Activated naive CD8-positive, alpha-beta T cell treated with anti-CD3 and anti-CD28 coated beads, Interleukin-2, amount 50 U/mL, for 24 hours (primary cell): ENCODE measurements around the gene SIK3.

ENCODE experiments used
- ATAC-seq: fragments of 150-1000 bp; cut with Tn5 transposase; one replicate; pipeline ENCODE4 v1.10.0; 2021
- DNase-seq: peaks from one replicate; pipeline ENCODE4 v3.0.0; 2021
- H3K27ac Mint-ChIP-seq: one replicate; pipeline ENCODE4 v1.8.0; 2021; ENCODE audit warnings: mild to moderate bottlenecking, mixed read lengths
- H3K27me3 Mint-ChIP-seq: one replicate; pipeline ENCODE4 v1.8.0; 2021; ENCODE audit warnings: mixed read lengths
- H3K36me3 Mint-ChIP-seq: one replicate; pipeline ENCODE4 v1.8.0; 2021; ENCODE audit warnings: low read depth, mixed read lengths
- H3K4me1 Mint-ChIP-seq: one replicate; pipeline ENCODE4 v1.8.0; 2021; ENCODE audit warnings: mixed read lengths
- H3K4me3 Mint-ChIP-seq: one replicate; pipeline ENCODE4 v1.8.0; 2021; ENCODE audit warnings: mild to moderate bottlenecking, moderate library complexity, mixed read lengths
- H3K9me3 Mint-ChIP-seq: one replicate; pipeline ENCODE4 v1.8.0; 2021; ENCODE audit warnings: mixed read lengths

The SIK3 gene

DNA sequence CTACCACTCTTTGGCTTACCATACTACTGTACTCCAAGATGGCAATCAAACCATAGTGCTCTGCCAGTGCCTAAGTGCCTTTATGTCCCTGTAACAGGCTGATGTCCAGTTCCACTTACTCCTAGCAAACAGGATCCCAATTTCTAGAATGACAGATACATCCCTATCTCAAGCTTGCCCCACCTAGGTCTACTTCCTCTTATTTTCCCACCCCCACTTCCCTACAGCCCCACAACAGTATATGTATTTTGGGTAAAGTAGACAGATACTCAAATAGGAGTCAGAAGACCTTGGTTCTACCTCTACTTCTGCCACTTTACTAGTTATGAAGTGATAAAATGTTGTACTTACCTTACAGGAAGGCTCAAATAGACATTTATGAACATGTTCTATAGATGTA lies 24.1 kb downstream of the SIK3 start:
- no peaks in the 10 kb centered on the region for H3K9me3 Mint-ChIP-seq
- H3K27me3 Mint-ChIP-seq, result no peaks in the 10 kb centered on the region
- peaks cover 13% of the 10 kb centered on the region for H3K36me3 Mint-ChIP-seq
- peaks cover 73% of the 10 kb centered on the region for H3K4me1 Mint-ChIP-seq
- ATAC-seq (no peak), DNase-seq (no peak)
- no peak overlapping the region for H3K4me3 Mint-ChIP-seq
- H3K27ac Mint-ChIP-seq, result peak overlapping the region; percentile 69

GRCh38 chr11:117073539-117073938 lies 24.7 kb downstream of the SIK3 start:
- ATAC-seq (peak; percentile 56), DNase-seq (no peak)
- Mint-ChIP-seq H3K27ac (peak overlapping the region; percentile 69), H3K4me3 (peak overlapping the region; percentile 13), H3K9me3 (no peaks in the 10 kb centered on the region), H3K4me1 (peaks cover 74% of the 10 kb centered on the region), H3K27me3 (no peaks in the 10 kb centered on the region), H3K36me3 (peaks cover 13% of the 10 kb centered on the region)

DNA sequence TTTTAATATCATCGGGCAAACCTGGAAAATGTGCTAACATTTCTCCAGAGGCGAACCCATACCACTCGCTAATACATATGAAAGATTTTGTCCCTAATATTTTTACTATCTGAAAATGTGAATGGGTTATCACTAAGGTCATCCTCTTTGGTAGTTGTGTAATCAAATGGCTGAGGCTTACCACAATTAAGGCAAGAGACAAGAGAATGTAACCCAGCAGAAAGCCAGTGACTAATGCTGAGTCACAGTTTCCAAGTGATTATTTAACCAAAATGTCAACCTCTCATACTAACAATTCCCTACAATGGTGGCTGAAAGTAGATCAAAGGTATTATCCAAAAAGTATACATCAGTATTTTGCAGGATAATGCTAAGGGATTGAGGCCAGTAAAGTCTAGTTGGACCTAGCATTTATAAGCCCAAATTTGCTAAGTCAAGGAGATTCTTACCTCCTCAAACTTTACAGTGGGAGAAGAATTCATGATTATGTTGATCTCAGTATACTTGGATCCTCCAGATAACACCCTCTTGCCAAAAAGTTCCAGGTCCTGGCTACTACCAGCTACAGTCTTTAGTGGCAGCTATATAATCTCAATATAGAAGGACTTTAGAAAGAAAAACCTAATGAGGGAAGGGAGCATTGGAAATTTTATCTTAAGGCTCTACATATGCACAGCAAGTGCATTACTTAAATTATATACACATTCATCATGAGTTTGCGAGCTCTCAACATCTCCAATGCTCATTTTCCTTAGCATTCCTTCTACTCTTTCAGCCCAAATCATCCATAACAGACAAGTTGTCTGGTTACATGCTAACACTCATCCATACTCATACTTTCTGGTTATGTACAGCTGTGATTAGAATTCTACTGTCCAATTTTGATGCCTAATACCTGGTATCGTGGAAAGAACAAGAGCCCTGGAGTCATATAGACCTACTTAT lies 25.4 kb downstream of the SIK3 start:
- Mint-ChIP-seq H3K36me3 (peaks cover 13% of the 10 kb centered on the region), H3K4me1 (peaks cover 73% of the 10 kb centered on the region), H3K27me3 (no peaks in the 10 kb centered on the region), H3K4me3 (peak overlapping the region; percentile 37), H3K9me3 (no peaks in the 10 kb centered on the region), H3K27ac (peak overlapping the region; percentile 69)
- no peak for DNase-seq
- peak; percentile 75 for ATAC-seq

DNA sequence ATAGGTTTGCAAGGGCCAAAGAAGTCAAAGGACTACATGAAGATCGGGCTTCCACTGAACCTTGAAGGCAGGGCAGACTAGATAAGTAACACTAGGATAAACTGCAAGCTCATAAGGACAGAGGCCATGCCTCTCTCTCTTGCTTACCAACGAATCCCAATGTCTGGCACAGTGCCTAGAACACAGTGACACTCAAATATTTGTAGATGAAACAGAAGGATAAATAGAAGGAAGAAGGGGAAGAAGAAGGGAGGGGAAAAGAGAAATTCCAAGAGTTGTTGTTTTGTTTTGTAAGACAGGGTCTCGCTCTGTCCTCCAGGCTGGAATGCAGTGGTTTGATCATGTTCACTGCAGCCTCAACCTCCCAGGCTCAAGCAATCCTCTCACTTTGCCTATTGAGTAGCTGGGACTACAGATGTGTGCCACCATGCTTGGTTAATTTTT lies 26.9 kb downstream of the SIK3 start:
- Mint-ChIP-seq H3K36me3 (peaks cover 15% of the 10 kb centered on the region), H3K9me3 (no peaks in the 10 kb centered on the region), H3K27ac (no peak overlapping the region), H3K4me3 (no peak overlapping the region), H3K4me1 (peaks cover 77% of the 10 kb centered on the region), H3K27me3 (no peaks in the 10 kb centered on the region)
- ATAC-seq (no peak), DNase-seq (no peak)

DNA sequence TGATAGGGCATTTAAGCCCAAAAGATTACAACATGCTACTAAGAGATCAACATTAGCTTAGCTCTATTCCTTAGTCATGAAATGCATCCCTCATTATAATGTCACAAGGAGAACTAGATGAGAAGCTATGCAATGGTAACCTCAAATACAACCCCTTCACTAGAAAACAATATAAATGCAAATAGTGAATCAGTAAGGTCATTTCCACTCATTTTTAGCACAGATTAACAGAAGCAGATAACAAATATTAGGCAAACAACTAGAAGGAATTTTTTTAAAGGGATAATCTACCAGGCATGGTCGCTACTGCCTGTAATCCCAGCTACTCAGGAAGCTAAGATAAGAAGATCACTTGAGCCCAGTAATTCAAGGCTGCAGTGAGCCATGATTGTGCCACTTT lies 28.2 kb downstream of the SIK3 start:
- Mint-ChIP-seq H3K4me1 (peaks cover 77% of the 10 kb centered on the region), H3K4me3 (no peak overlapping the region), H3K36me3 (peaks cover 12% of the 10 kb centered on the region), H3K27ac (no peak overlapping the region), H3K27me3 (no peaks in the 10 kb centered on the region), H3K9me3 (no peaks in the 10 kb centered on the region)
- DNase-seq (no peak), ATAC-seq (no peak)

DNA sequence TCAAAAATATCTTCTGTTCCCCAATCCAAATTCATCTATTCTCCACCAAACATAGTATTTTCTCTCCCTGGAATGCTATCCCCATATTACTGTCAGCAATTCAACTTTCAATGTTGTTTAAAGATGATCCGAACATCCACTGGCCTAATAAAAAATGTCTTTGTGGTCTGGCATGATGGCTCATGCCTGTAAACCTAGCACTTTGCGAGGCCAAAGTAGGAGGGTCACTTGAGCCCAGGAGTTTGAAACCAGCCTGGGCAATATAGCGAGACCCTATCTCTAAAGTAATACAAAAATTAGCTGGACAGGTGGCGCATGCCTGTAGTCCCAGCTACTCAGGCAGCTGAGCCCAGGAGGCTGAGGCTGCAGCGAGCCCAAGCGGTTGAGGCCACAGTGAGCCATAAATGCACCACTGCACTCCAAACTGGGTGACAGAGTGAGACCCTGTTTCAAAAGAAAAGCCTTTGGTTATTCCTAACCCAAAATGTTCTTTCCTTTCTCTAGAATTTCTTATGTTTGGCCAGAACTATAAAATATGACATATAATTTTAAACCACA lies 29.8 kb downstream of the SIK3 start:
- ATAC-seq (no peak), DNase-seq (no peak)
- Mint-ChIP-seq H3K27ac (peak overlapping the region; percentile 16), H3K36me3 (peaks cover 12% of the 10 kb centered on the region), H3K4me3 (no peak overlapping the region), H3K9me3 (no peaks in the 10 kb centered on the region), H3K27me3 (no peaks in the 10 kb centered on the region), H3K4me1 (peaks cover 80% of the 10 kb centered on the region)

GRCh38 chr11:117066959-117067358 lies 31.3 kb downstream of the SIK3 start:
- H3K4me3 Mint-ChIP-seq, result no peak overlapping the region
- H3K4me1 Mint-ChIP-seq, result peaks cover 82% of the 10 kb centered on the region
- DNase-seq (no peak), ATAC-seq (no peak)
- peaks cover 12% of the 10 kb centered on the region for H3K36me3 Mint-ChIP-seq
- no peaks in the 10 kb centered on the region for H3K27me3 Mint-ChIP-seq
- H3K9me3 Mint-ChIP-seq, result no peaks in the 10 kb centered on the region
- no peak overlapping the region for H3K27ac Mint-ChIP-seq

- Mint-ChIP-seq H3K4me1 (peaks cover 83% of the 10 kb centered on the region), H3K9me3 (no peaks in the 10 kb centered on the region), H3K27me3 (no peaks in the 10 kb centered on the region), H3K27ac (peak overlapping the region; percentile 92), H3K36me3 (peaks cover 4% of the 10 kb centered on the region), H3K4me3 (peak overlapping the region; percentile 2)
- ATAC-seq (no peak), DNase-seq (no peak)
Measured at GRCh38 chr11:117064275-117064674, 34.0 kb downstream of the SIK3 start.

DNA sequence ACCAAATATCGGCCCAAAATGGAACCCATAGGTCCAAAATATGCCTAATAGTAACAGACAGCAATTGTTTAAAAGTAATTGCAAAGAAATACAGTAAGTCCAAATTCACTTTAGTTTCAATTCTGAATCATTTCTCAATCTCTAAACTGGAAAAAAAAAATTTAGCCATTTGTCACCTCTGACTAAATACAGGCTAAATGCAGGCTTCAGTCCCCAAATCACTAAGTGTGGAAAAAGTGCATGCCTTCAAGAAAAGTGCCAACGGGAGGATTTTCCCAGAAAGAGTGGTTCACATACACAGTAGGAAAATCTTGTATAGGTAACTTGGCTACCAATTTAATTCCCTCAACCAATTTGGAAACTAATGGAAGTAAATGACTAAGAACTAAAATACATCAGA lies 35.7 kb downstream of the SIK3 start:
- DNase-seq, result no peak
- Mint-ChIP-seq H3K27ac (peak overlapping the region; percentile 92), H3K9me3 (no peaks in the 10 kb centered on the region), H3K4me3 (peak overlapping the region; percentile 69), H3K36me3 (peaks cover 4% of the 10 kb centered on the region), H3K27me3 (no peaks in the 10 kb centered on the region), H3K4me1 (peaks cover 85% of the 10 kb centered on the region)
- peak; percentile 26 for ATAC-seq

DNA sequence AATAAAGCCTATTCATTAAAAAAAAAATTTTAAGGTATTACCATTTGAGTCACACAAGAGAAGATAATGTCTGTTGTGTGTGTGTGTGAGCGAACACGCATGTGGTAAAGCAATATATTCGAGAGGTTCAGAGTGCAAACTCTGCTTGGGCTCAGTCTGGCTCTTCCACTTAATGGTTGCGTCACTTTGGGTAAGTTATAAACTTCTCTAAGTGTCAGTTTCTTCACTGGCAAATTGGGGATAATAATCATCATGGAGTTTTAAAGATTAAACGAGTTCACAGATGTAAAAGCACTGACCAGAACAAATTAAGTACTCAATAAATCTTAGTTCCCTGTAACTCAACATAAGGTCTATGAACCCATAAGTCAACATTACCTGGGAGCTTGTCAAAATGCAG lies 37.0 kb downstream of the SIK3 start:
- ATAC-seq, result no peak

DNA sequence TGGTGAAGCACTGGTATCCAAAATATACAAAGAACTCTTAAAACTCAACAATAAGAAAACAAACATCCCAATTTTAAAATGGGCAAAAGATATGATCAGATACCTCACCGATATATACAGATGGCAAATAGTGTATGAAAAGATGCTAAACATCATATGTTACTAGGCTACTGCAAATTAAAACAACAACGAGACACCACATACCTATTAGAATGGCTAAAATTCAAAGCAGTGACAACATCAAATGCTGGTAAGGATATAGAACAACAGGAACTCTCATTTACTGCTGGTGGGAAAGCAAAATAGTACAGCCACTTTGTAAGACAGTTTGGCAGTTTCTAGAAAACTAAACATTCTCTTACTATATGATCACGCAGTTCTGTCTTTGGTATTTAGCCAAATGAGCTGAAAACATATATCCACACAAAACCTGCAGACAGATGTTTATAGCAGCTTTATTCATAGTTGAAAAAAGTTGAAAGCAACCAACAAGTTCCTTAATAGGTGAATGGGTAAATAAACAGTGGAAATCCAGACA lies 38.5 kb downstream of the SIK3 start:
- no peaks in the 10 kb centered on the region for H3K27me3 Mint-ChIP-seq
- H3K36me3 Mint-ChIP-seq, result peaks cover 7% of the 10 kb centered on the region
- no peak overlapping the region for H3K4me3 Mint-ChIP-seq
- no peak overlapping the region for H3K27ac Mint-ChIP-seq
- peaks cover 64% of the 10 kb centered on the region for H3K4me1 Mint-ChIP-seq
- no peak for ATAC-seq
- H3K9me3 Mint-ChIP-seq, result no peaks in the 10 kb centered on the region
- DNase-seq, result no peak

More for the DNA sequence above, 37.0 kb downstream of the SIK3 start:
- H3K27ac Mint-ChIP-seq, result no peak overlapping the region
- DNase-seq, result no peak
- H3K27me3 Mint-ChIP-seq, result no peaks in the 10 kb centered on the region
- H3K4me1 Mint-ChIP-seq, result peaks cover 72% of the 10 kb centered on the region
- no peak overlapping the region for H3K4me3 Mint-ChIP-seq
- peaks cover 4% of the 10 kb centered on the region for H3K36me3 Mint-ChIP-seq
- no peaks in the 10 kb centered on the region for H3K9me3 Mint-ChIP-seq

GRCh38 chr11:117058761-117059261 lies 39.4 kb downstream of the SIK3 start:
- peaks cover 58% of the 10 kb centered on the region for H3K4me1 Mint-ChIP-seq
- H3K27me3 Mint-ChIP-seq, result no peaks in the 10 kb centered on the region
- no peaks in the 10 kb centered on the region for H3K9me3 Mint-ChIP-seq
- DNase-seq (no peak), ATAC-seq (no peak)
- no peak overlapping the region for H3K27ac Mint-ChIP-seq
- H3K4me3 Mint-ChIP-seq, result no peak overlapping the region
- H3K36me3 Mint-ChIP-seq, result peaks cover 7% of the 10 kb centered on the region

GRCh38 chr11:117057727-117058126 lies 40.5 kb downstream of the SIK3 start:
- Mint-ChIP-seq H3K36me3 (peaks cover 7% of the 10 kb centered on the region), H3K27ac (no peak overlapping the region), H3K9me3 (no peaks in the 10 kb centered on the region), H3K4me1 (peaks cover 47% of the 10 kb centered on the region), H3K4me3 (no peak overlapping the region), H3K27me3 (no peaks in the 10 kb centered on the region)
- ATAC-seq, result no peak
- no peak for DNase-seq

- H3K27me3 Mint-ChIP-seq, result no peaks in the 10 kb centered on the region
Measured at GRCh38 chr11:117057317-117057716, 40.9 kb downstream of the SIK3 start.

GRCh38 chr11:117055469-117055868 lies 42.8 kb downstream of the SIK3 start:
- Mint-ChIP-seq H3K4me3 (no peak overlapping the region), H3K36me3 (peaks cover 7% of the 10 kb centered on the region), H3K9me3 (no peaks in the 10 kb centered on the region), H3K27ac (no peak overlapping the region), H3K27me3 (no peaks in the 10 kb centered on the region), H3K4me1 (peaks cover 28% of the 10 kb centered on the region)
- ATAC-seq (no peak), DNase-seq (no peak)

More at GRCh38 chr11:117057317-117057716, 40.9 kb downstream of the SIK3 start:
- DNase-seq, result no peak
- Mint-ChIP-seq H3K27ac (no peak overlapping the region), H3K4me1 (peaks cover 43% of the 10 kb centered on the region), H3K36me3 (peaks cover 7% of the 10 kb centered on the region), H3K9me3 (no peaks in the 10 kb centered on the region), H3K4me3 (no peak overlapping the region)
- ATAC-seq, result no peak
